ENCODE measurements around the gene TNFRSF4.
"Not testable (repeated sequence)": the region's sequence is repeated elsewhere in the genome, so short reads cannot be mapped to it uniquely, and the experiment has no call there.

Gene TNFRSF4

DNA sequence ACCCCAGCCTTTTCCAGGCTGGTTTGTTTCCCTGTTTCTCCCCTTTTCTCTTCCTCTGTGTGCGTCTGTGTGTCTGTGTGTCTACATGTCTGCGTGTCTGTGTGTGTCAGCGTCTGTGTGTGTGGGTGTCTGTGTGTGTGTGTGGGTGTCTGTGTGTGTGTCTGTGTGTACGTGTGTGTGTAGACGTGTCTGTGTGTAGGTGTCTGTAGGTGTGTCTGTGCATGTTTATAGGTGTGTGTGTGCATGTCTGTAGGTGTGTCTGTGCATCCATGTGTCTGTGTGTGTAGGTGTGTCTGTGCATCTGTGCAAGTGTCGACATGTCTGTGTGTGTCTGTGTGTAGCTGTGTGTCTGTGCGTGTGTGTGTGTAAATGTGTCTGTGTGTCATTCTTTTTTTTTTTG lies 37.0 kb downstream of the TNFRSF4 start:
- H3K27me3 Mint-ChIP-seq (ENCODE audit: low read depth) = peaks cover 50% of the 10 kb centered on the region
- no peaks in the 10 kb centered on the region for H3K9me3 Mint-ChIP-seq
- TF ChIP-seq, protein P1, sequence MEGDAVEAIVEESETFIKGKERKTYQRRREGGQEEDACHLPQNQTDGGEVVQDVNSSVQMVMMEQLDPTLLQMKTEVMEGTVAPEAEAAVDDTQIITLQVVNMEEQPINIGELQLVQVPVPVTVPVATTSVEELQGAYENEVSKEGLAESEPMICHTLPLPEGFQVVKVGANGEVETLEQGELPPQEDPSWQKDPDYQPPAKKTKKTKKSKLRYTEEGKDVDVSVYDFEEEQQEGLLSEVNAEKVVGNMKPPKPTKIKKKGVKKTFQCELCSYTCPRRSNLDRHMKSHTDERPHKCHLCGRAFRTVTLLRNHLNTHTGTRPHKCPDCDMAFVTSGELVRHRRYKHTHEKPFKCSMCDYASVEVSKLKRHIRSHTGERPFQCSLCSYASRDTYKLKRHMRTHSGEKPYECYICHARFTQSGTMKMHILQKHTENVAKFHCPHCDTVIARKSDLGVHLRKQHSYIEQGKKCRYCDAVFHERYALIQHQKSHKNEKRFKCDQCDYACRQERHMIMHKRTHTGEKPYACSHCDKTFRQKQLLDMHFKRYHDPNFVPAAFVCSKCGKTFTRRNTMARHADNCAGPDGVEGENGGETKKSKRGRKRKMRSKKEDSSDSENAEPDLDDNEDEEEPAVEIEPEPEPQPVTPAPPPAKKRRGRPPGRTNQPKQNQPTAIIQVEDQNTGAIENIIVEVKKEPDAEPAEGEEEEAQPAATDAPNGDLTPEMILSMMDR (IDR thresholded peaks at IDR 0.05; ENCODE audit: unreplicated experiment in 3 of 3) = no peak
- H3K27ac Mint-ChIP-seq = peak overlapping the region in 2 of 3 experiments; percentile 0 to 2
- no peaks in the 10 kb centered on the region for H3K36me3 Mint-ChIP-seq (ENCODE audit: low read depth)
- H3K4me1 Mint-ChIP-seq = peaks cover 11% of the 10 kb centered on the region
- no peak overlapping the region for H3K4me3 Mint-ChIP-seq

DNA sequence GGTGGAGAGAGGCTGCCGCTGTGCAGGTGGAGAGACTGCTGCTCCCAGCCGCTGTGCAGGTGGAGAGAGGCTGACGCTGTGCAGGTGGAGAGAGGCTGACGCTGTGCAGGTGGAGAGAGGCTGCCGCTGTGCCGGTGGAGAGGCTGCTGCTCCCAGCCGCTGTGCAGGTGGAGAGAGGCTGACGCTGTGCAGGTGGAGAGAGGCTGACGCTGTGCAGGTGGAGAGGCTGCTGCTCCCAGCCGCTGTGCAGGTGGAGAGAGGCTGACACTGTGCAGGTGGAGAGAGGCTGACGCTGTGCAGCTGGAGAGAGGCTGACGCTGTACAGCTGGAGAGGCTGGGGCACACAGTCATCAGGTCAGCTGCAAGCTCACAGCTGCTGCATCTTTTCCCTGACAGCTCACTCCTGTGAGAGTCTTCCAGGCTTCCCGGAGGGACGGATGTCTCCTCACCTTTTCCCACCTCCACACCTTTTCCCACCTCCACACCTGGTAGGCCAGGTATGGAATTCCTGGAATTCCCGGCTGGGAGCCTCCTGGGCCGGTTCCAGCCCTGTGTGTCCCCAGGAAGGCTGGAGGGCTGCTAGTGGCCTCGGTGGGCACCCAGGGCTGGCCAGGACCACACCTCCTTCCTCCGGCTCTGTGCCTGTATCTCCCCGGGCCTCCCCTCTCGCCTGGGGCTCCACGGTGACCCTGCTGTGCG lies 37.7 kb downstream of the TNFRSF4 start:
- H3K9me3 Mint-ChIP-seq; H3K36me3 Mint-ChIP-seq (ENCODE audit: low read depth); H3K4me3 Mint-ChIP-seq; H3K4me1 Mint-ChIP-seq; H3K27ac Mint-ChIP-seq: not testable (repeated sequence)
- peaks cover 46% of the 10 kb centered on the region for H3K27me3 Mint-ChIP-seq (ENCODE audit: low read depth)

DNA sequence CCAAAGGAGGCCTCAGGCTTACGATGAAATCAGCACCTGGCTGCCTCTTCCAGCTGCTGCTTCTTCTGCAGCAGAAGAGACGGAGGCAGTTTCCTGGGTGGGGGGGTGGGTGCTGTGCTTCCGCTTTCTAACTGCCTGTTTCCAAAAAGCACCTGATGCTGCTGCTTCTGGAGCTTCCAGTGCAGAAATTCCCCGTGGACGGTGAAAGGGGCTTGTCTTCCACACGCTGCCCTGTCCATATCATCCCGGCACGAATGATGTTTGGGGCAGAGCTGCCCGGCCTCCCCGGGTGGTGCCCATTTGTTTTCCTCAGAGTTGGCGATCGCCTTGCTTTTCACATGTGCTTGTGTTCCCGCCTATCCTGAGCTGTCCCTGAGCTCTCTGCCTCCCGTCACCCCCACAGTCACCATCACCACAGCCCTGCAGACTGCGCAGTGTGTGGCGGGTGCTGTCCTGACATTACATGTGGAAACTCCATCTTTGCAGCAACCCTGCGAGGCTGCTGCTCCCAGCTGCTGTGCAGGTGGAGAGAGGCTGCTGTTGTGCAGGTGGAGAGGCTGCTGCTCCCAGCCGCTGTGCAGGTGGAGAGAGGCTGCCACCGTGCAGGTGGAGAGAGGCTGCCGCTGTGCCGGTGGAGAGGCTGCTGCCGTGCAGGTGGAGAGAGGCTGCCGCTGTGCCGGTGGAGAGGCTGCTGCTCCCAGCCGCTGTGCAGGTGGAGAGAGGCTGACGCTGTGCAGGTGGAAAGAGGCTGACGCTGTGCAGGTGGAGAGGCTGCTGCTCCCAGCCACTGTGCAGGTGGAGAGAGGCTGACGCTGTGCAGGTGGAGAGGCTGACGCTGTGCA lies 38.5 kb downstream of the TNFRSF4 start:
- TF ChIP-seq, protein P1 (IDR thresholded peaks at IDR 0.05; ENCODE audit: unreplicated experiment in 3 of 3) = no peak
- Mint-ChIP-seq H3K4me3 (no peak overlapping the region), H3K27me3 (ENCODE audit: low read depth) (peaks cover 43% of the 10 kb centered on the region), H3K4me1 (peaks cover 5% of the 10 kb centered on the region), H3K36me3 (ENCODE audit: low read depth) (no peaks in the 10 kb centered on the region), H3K9me3 (no peaks in the 10 kb centered on the region), H3K27ac (no peak overlapping the region)

DNA sequence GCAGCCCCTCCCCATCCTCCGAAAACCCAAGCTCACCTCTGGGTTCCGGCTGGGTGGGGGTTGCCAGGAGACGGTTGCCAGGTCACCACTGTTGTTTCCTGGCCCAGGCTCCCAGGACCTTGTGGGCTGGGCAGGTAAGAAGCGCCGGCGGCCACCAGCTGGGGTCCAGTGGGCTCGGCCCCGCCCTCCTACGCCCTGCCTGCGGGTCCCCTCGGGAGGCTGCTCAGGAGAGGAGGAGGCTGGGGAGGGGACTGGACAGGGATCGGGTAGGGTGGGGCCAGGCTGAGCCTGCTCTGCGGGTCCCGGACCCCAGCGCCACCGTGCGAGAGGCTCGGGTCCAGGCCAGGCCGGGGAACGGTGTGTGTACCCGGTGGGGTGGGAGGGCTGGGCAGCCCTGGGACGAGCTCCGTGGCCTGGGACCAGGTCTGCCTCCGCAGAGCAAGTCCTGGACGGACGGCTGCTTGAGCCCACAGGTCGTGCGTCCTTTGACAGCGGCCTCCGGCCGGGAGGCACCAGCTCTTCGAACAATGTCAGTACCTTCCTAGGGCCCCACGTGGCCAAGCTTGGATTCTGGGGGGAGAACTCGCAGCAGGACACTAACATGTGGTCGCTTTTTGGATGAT lies 40.0 kb downstream of the TNFRSF4 start, which contains the start of gene TTLL10:
Gene TTLL10 (plus strand): TSS at position 88 of the 623 bp plus-strand sequence. CDS start 5,336 bp downstream, outside the sequence.
- Mint-ChIP-seq H3K36me3 (ENCODE audit: low read depth) (no peaks in the 10 kb centered on the region), H3K9me3 (no peaks in the 10 kb centered on the region), H3K4me3 (peak within 1 kb of the TSS in 1 of 3 experiments; percentile 25), H3K4me1 (peaks cover 11% of the 10 kb centered on the region), H3K27ac (no peak within 1 kb of the TSS), H3K27me3 (ENCODE audit: low read depth) (peaks cover 46% of the 10 kb centered on the region)
- TF ChIP-seq, protein P1 (IDR thresholded peaks at IDR 0.05; ENCODE audit: unreplicated experiment in 3 of 3) = no peak

DNA sequence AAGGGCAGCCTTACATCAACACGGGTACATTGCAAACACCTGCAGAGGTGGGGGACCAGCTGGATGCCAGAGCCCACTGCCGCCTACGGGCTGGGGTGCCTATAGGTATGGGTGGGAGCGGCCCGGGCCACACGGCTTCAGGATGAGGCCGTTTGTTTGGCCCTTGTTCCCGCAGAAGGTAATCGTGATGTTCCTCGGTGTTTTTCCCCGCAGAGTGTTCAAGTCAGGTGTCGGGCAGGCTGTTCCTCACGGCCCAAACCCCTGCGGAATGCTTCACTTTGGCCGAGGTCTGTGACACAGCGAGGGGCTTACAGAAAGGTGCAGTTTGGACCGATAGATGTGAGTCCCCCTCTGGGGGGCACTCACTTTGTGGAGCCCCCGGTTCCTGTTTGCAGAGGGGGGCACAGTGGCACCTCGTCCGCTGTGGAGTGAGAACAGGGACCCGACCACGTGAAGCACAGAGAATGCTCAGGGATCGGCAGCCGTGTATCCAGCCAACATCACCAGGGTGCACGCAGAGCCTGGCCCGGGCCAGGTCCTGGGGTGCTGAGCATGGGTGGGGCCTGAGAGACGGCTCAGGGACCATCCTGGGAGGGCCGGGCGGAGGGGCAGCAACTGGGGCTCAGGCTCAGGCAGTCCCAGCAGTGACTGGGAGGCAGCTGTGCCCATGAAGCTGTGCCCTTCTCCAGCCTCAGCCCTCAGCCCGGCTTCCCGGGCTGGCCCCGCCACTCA lies 40.7 kb downstream of the TNFRSF4 start:
- Mint-ChIP-seq H3K4me1 (peaks cover 11% of the 10 kb centered on the region), H3K9me3 (no peaks in the 10 kb centered on the region), H3K36me3 (ENCODE audit: low read depth) (no peaks in the 10 kb centered on the region), H3K27ac (no peak overlapping the region), H3K4me3 (no peak overlapping the region), H3K27me3 (ENCODE audit: low read depth) (peaks cover 46% of the 10 kb centered on the region)
- TF ChIP-seq, protein P1 (IDR thresholded peaks at IDR 0.05; ENCODE audit: unreplicated experiment in 3 of 3) = no peak

Data from nephron (organoid).